Inferior parietal cortex (tissue), 1 donor: ENCODE data around the gene TM9SF2.
A peak's percentile ranks its signal among the peaks of the same experiment; 100 is the strongest.

Source experiments
- DNase-seq: peaks from one replicate; pipeline ENCODE4 v3.0.0-alpha.2; 2016; ENCODE audit errors: extremely low spot score

Gene TM9SF2

DNA sequence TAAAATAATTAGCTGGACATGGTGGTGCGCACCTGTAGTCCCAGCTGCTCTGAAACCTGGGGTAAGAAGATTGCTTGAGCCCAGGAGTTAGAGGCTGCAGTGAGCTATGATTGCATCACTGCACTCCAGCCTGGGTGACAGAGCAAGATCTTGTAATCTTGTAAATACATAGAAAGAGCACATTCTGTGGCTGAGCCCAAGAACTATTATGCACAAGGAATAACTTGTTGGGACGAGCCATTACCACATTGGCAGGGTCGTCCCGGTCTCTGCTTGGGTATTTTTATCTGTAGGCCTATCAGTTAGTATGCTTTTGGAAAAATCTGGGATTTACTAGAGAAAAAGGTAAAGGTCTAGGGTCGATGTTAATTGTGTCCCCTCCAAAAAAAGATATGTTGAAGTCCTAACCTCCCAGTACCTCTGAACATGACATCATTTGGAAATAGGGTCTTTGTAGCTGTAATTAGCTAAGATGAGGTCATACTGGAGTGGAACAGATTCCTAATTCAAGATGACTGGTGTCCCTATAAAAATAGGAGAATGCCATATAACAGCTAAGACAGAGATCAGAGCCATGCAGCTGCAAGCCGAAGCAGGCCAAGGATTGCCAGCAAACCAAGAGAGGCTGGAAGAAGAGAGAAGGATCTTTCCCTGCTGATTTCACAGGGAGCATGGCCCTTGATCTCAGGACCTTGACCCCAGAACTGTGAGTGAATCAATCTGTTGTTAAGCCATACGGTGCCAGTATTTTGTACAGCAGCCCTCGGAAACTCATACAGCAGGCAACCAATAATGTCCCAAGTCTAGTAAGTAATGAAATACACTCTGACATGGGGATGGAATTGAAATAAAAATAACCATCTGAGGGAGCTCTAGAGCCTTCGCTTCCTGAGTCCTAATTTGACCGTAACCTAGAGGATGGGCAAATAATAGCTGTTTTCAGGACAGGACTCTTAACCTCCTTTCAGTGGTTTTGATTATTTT is 77.0 kb downstream of the TM9SF2 start:
- DNase-seq = peak; percentile 65

DNA sequence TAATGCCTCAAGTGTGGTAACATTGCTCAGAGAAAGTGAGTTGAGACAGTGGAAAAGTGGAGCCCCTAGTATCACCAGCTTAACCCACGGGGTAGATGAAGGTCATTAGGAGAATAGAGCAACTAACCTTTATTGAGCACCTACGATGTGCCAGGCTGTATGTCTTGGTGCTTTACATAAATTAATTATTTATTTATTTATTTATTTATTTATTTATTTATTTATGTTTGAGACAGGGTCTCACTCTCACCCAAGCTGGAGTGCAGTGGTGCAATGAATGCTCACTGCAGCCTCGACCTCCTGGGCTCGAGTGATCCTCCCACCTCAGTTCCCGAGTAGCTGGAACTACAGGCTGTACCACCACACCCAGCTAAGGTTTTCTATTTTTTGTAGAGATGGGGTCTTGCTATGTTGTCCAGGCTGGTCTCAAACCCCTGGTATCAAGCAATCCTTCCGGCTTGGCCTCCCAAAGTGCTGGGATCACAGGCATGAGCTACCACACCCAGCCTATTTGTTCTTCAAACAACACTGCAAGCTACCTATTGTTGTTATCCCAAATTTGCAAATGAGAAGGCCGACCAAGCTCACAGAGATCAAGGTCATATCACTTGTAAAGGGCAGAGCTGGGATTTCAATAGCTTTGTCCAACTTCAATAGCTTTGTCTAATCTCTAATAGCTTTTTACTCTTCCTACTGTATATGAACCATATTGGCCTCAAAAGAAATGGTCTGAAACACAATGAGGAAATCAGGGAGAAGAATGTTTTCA is 79.4 kb downstream of the TM9SF2 start:
- DNase-seq = no peak

DNA sequence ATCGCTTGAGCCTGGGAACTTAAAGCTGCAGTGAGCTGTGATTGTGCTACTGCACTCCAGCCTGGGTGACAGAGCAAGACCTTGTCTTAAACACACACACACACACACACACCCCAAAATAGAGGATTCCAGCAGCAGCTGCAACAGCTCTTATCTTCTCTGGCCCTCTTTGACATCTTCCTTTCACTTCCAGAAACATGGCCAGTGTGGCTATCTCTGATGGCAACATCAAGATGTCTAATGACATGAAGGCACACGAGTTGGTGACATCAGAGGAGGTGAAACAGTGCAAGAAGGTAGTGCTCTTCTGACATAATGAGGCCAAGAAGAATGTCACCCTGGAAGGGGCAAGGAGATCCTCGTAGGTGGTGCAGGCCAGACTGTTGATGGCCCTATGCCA is 81.2 kb downstream of the TM9SF2 start:
- DNase-seq = no peak

DNA sequence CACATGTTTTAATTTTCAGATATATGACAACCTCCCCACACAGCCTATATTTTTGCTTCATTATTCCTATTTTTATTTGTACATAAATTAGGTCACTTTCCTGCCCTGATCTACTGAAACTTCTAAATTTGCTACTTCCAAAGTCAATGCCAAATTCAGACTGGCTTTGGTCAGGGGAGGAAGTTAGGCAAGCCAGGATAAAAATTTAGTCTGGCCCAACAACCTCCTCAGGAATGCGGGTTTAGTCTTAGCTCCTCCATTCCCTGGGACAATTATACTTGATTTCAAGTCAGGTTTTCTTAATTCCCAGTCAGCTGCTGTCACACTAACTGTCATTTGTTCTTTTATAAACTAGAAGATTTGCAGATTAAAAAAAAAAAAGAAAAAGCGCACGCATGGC is 84.3 kb downstream of the TM9SF2 start:
- no peak for DNase-seq

DNA sequence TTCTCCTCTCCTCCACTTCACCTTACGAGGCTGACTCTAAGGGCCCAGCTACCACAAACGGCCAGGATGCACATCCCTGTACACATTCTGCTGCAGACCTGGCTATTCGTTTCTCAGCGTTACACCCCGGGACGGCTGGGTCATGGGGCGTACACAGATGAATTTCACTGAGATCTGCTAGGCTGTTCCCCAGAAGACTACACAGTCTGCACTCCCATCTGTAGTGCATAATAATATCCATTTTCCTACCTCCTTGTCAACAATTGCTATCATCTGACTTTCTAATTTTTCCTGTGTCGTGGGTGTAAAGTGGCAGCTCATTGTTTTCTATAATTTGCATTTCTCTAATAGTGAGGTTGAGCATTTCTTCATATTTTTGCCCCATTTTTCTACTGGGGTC is 85.7 kb downstream of the TM9SF2 start:
- DNase-seq = no peak

DNA sequence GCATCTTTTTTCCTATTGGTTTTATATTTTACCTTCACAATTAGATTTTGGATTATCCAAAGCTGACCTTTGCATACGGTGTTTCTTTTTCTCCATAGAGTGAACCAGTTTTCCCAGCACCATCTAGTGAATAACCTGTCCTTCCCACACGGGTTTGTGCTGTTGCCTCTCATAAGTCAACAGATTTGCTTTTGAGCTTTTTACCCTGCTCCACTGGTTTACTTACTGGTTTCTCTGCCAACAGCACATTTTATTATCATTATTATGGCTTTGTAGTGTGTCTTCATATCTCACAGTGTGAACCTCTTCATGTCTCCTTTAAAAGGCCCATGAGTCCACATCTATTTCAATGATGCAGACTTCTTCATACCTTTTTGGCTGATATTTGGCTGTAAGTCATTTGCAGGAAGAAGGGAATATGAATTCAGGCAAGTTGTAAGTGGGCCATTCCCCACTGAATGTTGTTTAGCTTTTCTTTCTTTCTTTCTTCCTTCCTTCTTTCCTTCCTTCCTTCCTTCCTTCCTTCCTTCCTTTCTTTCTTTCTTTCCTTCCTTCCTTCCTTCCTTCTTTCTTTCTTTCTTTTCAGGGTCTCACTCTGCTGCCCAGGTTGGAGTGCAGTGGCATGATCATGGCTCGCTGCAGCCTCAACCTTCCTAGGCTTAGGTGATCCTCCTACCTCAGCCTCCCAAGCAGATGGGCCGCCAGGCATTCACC is 86.8 kb downstream of the TM9SF2 start:
- no peak for DNase-seq

DNA sequence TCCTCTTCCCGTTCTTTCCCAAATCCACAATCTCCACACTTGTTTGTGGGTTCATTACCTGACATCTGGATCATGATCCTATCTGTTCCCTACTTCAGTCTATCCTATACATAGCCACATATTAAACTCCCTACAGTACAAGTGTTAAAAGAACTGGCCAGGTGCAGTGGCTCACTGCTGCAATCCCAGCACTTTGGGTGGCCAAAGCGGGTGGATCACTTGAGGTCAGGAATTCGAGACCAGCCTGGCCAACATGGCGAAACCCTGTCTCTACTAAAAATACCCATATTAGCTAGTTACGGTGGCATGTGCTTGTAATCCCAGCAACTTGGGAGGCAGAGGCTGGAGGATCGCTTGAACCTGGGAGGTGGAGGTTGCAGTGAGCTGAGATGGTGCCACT is 88.3 kb downstream of the TM9SF2 start:
- no peak for DNase-seq

DNA sequence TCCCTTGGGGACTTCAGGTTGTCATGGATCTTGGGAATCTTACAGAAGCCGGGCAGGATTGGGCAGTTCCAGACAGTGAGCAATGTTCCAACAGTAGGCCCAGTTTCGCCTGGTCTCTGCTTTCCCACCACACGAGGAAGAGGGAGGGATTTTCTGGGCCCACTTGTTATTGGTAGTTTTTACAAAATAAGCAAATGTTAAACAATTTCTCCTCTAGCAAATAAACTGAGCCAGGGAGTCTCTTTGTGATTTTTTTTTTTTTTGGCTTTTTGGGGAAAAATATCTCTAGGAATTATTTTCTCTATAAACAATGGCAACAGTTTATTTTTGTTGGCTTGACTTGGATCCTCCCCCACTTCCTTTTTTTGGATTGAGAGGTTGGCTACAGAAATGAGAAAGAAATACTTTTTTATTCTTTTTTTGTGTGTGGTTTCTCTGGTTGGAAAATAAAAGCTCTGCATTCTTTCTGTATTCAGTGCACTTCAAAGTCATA is 89.3 kb downstream of the TM9SF2 start:
- DNase-seq = no peak

DNA sequence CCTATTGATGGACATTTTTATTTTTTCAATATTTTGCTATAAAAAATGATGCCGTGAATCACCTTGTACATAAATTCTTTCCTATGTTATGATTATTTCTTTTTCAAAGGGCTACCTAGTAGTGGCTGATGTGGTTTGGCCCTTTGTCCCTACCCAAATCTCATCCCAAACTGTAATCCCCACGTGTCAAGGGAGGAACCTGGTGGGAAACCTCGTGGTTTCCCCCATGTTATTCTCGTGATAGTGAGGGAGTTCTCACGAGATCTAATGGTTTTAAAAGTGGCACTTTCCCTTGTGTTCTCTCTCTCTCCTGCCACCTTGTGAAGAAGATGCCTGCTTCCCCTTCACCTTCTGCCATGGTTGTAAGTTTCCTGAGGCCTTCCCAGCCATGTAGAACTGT is 94.9 kb downstream of the TM9SF2 start:
- no peak for DNase-seq

DNA sequence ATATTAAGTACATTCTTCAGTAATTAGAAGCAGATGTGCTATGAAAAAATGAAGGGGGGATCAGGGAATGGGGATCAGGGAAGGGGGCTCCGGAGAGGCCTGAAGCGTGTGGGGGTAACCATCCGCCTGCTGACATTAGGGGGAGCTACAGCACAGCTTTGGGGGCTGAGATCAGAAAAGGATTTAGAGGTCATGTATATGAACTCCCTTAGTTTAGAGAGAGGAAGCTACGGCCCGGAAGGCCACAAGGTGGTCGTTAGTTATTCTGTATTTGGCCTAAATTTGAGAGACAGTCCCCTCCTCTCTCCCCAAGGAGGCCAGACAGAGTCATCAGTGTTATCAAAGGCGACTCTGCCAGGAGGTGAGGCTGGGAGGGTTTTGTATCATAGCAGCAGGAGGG is 99.0 kb downstream of the TM9SF2 start:
- DNase-seq = no peak

DNA sequence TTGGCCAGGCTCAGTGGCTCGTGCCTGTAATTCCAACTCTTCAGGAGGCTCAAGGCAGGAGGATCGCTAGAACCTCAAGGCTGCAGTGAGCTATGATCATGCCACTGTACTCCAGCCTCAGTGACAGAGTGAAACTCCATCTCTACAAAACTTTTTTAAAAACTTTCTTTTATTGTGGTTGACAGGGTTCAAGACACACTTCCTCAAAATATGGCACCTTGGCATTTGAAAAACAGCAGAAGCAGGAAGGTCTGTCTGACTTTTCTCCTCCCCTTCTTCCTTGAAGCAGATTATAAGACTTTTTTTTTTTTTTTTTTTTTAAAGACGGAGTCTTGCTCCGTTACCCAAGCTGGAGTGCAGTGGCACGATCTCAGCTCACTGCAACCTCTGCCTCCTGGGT is 100.3 kb downstream of the TM9SF2 start:
- no peak for DNase-seq

DNA sequence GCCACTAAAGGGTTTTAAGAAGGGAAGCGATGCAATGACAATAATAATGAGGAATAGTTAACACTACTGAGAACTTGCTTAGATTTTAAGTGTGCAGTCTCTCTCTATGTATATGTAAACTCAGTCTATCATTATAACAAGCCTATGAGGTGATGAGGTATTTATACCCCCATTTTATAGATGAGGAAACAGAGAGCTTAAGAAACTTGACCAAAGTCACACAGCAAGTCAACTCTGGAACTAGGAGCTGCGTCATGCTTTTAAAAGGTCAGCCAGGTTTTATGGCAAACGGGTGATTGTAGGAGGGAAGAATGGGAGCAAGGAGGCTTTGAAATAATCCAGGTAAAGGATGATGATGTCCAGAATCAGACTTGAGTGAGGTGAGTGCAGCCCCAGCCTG is 103.4 kb downstream of the TM9SF2 start:
- no peak for DNase-seq

DNA sequence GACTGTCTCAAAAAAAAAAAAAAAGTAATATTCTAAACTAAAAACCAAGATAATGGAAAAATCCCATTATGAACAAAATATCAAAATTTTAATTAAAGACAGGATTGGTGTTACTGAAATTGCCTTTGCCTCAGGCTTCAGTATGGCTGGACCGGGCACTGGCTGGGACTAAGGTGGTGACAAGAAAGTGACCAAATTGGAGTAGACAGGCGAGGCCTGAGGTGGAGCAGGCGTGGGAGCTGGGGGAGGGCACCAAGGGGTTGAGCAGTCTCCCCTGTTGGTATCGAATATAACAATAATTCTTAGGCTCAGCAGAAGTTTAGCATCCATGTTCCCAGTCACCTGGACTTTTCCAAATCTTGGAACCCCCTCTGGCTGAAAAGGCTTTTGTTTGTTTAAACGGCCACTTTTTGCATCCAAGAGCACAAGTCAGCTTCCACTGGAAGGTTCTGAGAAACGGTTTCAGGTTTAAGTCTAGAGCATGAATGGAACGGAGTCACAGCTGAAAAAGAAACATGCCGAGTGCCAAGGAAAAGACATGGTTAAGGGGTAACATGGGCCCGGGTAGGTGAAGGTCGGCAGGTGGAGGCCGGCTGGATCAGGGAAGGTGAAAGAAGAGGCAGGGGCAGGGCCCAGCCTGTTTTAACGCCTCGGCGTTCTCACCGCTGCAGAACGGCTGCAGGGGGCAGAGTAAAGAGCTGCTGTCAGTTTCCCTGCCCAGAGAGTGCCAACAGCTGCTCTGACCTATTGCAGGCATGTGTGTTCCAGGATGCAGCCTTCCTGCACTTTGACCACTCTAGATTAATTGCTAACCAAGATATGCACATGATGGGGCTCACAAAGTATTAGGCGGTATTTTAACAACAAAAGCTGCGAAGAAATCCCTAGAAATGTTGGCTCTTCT is 104.4 kb downstream of the TM9SF2 start:
- peak; percentile 59 for DNase-seq

DNA sequence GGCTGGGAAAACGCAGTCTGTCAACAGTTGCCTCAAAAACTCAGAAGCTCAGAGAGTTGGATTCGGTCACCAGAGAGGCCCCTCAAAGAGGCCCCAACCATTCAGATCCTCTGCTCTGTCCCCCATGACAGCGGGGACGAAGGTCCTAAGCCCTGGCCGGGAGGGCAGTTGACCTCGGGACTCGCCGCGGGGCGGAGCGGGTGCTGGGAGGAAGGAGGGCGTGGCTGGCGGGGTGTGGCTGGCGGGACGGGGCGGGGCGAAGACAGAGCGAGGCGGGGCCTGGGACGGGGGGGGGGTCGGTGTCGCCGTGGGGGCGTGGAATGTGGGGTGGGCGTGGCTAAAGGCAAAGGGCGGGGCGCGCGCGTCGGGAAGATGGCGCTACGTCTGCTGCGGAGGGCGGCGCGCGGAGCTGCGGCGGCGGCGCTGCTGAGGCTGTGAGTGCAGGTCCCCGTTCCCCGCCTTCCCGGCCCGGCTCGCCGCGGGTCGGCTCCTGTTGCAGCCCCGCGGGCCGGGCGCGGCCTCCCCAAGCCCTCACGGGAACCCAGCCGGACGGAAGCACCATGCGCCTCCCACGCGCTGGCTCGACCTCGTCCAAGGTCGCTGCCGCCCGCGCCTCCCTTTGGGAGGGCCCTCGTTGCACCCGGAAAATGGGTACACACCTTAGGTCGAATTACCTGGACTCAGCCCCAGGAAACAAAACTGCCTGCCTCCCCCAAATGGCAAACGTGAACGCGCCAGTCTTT is 105.2 kb downstream of the TM9SF2 start, which contains the start of gene CLYBL:
CLYBL (plus strand) TSS at position 367 of the 743 bp plus-strand sequence.
- DNase-seq = peak; percentile 73

DNA sequence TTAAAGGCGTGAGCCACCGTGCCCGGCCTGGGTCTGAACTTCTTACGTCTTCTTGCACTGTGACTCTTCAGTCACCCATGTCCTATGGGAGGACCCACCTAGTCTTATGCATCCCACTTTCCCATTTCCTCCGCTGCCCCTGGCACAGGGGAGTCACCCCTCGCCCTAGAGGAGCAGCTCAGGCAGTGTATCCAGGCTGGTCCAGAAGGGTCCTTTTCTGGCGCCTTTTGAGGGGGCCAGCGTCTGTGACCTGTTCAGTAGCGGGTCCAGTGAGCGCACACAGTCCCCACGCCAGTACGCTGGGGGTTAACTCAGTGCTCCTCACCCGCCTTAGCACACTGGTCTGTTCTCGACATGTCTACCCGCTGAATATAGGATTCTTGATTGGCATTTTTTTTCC is 107.1 kb downstream of the TM9SF2 start:
- no peak for DNase-seq

DNA sequence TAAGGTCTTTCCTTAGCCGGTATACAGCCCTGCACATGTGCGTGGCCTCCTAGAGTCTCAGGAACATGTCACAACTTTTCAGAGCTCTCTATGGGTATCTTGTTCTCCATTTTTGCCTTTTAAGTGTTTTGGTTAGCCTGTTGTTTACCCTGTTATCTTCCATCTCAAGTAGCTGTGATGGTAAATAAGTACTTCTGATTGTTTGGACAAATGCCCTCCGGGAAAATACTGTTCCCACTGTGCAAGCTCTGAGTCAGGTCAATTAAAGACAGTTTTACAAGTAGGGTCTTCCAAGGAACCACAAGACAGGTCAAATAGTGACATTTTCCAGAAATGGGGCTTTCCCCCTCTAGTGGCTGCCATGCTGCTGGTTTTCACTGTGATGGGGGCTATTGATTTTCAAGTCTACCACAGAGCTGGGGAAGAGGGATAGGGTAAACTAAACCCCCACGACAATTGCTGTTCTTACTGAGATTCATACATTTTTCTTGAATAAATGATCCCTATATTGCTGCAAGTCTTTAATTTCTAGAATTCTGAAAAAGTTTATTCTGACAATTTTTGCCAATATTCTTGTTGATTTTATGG is 109.5 kb downstream of the TM9SF2 start:
- no peak for DNase-seq
